NCI-H1436 treated with DMSO at 0.1 percent for 48 hours (cell line): Measurements from ENCODE around the gene TPD52L2.
"Not testable (repeated sequence)": the region's sequence is repeated elsewhere in the genome, so short reads cannot be mapped to it uniquely, and the experiment has no call there.

Experiments used
- DNase-seq: peaks from one replicate; lab custom pipeline; 2025; lab: John Stamatoyannopoulos, UW

Gene TPD52L2

GRCh38 chr20:63855363-63856097 is 9.5 kb upstream of the TPD52L2 start:
- no peak for DNase-seq

GRCh38 chr20:63856098-63856511 is 9.0 kb upstream of the TPD52L2 start:
- no peak for DNase-seq

GRCh38 chr20:63857764-63858392 is 7.2 kb upstream of the TPD52L2 start:
- DNase-seq: no peak

- no peak for DNase-seq
Observed at GRCh38 chr20:63858393-63859165, 6.5 kb upstream of the TPD52L2 start.

GRCh38 chr20:63859166-63859699 is 5.8 kb upstream of the TPD52L2 start:
- DNase-seq: no peak

- no peak for DNase-seq
Observed at GRCh38 chr20:63860325-63861051, 4.6 kb upstream of the TPD52L2 start.

GRCh38 chr20:63861365-63861934 is 3.6 kb upstream of the TPD52L2 start, which contains the start of gene ABHD16B:
ABHD16B (plus strand) TSS chr20:63861498; CDS start chr20:63861541, 43 bp downstream.
- no peak for DNase-seq

GRCh38 chr20:63861981-63862901 is 2.8 kb upstream of the TPD52L2 start:
- no peak for DNase-seq

- no peak for DNase-seq
Observed at GRCh38 chr20:63863021-63863797, 1.9 kb upstream of the TPD52L2 start.

GRCh38 chr20:63863798-63864544 is 1.1 kb upstream of the TPD52L2 start:
- DNase-seq: peak; percentile 10

- DNase-seq: no peak
Observed at GRCh38 chr20:63864545-63864977, 509 bp upstream of the TPD52L2 start.

GRCh38 chr20:63867042-63867441 is 2.0 kb downstream of the TPD52L2 start:
- not testable (repeated sequence) for DNase-seq

- DNase-seq: no peak
Observed at GRCh38 chr20:63868264-63868663, 3.2 kb downstream of the TPD52L2 start.

- DNase-seq: no peak
Observed at GRCh38 chr20:63873477-63873971, 8.5 kb downstream of the TPD52L2 start.

- not testable (repeated sequence) for DNase-seq
Observed at GRCh38 chr20:63874241-63874640, 9.2 kb downstream of the TPD52L2 start.

- DNase-seq: no peak
Observed at GRCh38 chr20:63876489-63877036, 11.5 kb downstream of the TPD52L2 start.

- DNase-seq: no peak
Observed at GRCh38 chr20:63877755-63878470, 12.8 kb downstream of the TPD52L2 start.
